NCI-H128 (cell line): ENCODE results near the gene DNAH3.
"Not testable (repeated sequence)": the region's sequence is repeated elsewhere in the genome, so short reads cannot be mapped to it uniquely, and the experiment has no call there.

Experiments used
- DNase-seq: peaks from one replicate; lab custom pipeline; 2025; ENCODE audit not compliant: unreplicated experiment; lab: John Stamatoyannopoulos, UW

The DNAH3 gene

GRCh38 chr16:20946015-20946629, 204.5 kb downstream of the DNAH3 start:
- no peak for DNase-seq

- not testable (repeated sequence) for DNase-seq
Observed at GRCh38 chr16:20945575-20945875, 205.1 kb downstream of the DNAH3 start.

DNA sequence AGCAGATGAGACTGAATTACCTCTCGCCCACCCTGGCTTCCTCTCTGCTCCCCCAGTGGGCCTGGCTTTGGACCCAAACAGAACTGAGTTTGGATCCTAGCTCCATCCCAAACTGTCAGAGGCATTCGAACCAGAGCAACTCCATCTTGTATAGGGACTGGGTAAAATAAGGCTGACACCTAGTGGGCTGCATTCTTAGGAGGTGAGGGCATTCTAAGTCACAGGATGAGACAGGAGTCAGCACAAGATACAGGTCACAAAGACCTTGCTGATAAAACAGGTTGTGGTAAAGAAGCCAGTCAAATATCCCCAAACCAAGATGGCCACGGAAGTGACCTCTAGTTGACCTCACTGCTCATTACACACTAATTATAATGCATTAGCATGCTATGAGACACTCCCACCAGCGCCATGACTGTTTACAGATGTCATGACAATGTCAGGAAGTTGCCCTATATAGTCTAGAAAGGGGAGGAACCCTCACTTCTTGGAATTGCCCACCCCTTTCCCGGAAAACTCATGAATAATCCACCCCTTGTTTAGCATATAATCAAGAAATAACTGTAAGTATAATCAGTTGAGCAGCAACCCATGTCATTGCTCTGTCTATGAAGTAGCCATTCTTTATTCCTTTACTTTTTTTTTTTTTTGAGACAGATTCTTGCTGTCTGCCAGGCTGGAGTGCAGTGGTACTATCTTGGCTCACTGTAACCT, 205.6 kb downstream of the DNAH3 start:
- no peak for DNase-seq

DNA sequence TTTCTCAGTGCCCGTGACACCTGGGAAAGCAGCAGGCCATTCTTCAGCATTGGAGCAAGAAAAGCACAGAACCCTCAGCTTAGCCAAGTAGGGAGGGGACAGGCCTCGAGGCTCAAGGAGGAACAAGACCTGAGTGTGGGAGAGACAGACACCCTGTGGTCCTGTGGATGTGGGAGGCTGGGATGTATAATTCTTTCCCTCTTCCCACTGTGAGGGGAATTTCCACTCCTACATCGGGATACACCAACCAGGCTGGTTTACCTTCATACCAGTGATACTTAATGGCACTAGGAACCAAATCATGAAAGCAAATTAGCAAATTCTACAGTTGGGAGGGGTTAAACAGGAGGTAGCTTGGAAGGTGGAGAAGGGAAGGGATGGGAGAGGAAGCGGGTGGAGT, 208.4 kb downstream of the DNAH3 start:
- DNase-seq: no peak

- DNase-seq: no peak
Observed at GRCh38 chr16:20941636-20941926, 209.1 kb downstream of the DNAH3 start.

- DNase-seq: no peak
Observed at GRCh38 chr16:20940871-20941635, 209.6 kb downstream of the DNAH3 start.

DNA sequence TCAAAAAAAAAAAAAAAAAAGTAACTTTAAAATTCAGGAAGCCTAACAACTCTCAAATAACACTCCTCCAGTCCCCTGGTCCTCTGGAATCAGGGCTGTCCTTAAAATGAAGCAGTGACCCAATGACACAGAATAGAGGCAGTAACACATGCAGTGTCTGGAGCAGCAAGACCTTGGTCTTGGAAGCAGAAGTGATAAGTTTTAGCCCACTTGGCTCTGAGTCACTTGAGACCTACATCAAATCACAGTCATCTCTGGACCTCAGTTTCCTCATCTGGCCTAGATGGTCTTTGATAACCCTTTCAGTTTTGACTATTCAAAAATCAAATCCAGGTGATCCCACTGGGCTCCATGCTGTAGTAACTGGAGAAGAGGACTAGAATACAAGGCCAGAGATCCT, 211.0 kb downstream of the DNAH3 start:
- no peak for DNase-seq

DNA sequence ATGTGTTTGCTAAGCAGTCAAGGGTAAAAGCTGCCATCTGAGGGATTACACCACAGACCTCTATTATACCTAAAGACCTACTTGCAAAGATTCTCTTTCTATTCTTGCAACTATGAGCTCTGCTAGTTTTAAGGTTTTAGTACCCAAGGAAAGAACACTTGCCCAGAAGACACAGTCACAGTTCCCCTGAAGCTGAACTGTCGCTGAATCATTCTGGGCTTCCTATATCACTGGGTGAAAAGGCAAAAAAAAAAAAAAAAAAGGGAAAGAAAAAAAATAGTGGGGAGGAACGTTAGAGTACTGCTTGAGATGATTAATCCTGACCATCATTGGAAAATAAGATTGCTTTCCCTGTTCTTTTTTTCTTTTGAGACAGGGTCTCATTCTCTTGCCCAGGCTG, 212.2 kb downstream of the DNAH3 start:
- DNase-seq: no peak

DNA sequence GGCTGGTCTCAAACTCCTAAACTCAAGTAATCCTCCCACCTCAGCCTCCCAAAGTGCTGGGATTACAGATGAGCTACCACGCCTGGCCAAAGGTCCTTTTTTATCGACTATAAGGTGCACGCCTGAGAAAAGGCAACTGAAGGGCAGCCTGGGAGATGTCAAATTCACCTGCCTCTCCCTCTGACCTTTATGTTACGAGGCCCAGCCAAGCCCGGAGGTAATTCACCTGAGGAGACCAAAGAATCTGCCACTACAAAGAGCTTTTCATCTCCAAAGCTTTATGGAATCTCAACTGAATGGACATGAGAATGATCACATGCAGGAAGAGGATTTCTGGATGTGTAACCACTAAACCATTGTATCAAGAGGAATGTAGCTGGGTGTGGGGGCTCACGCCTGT, 212.9 kb downstream of the DNAH3 start:
- no peak for DNase-seq

GRCh38 chr16:20933589-20933988, 217.1 kb downstream of the DNAH3 start:
- no peak for DNase-seq

GRCh38 chr16:20931066-20931600, 219.5 kb downstream of the DNAH3 start:
- no peak for DNase-seq

DNA sequence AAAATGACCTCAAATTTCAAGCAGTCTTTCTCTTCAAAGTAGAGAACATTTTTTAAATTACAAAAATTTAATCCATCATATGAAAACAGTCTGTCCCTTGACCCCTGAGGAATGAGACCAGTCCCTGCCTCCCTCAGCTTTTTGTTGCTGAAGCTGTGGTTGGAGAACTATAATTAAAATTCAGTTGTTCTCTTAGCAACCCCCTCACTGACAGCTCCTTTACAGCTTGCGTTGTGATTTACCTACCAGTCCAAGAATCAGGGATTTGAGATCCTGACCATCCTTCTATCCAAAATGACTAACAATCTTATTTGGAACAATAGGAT, 220.3 kb downstream of the DNAH3 start:
- DNase-seq: no peak

GRCh38 chr16:20929676-20930364, 220.8 kb downstream of the DNAH3 start:
- not testable (repeated sequence) for DNase-seq

GRCh38 chr16:20928774-20929411, 221.8 kb downstream of the DNAH3 start:
- DNase-seq: no peak

- no peak for DNase-seq
Observed at GRCh38 chr16:20925751-20926150, 224.9 kb downstream of the DNAH3 start.

DNA sequence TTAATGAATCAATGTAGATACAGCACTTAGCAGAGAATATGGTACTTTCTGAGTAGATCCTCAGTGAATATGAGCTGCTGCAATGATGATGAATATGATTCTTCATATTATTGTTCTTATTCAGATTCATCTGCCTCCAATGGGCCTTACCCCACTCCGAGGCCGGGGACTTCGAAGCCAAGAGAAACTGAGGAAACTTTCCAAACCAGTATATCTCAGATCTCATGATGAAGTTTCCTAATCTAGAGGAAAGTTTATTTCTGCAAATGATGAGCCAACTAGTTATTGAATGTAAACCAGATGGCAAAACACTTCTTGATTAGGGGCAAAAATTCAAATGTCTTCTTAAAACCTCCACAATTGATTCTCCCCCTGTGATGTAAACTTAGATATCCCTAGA, 226.8 kb downstream of the DNAH3 start:
- DNase-seq: no peak

- DNase-seq: no peak
Observed at GRCh38 chr16:20920799-20921198, 229.8 kb downstream of the DNAH3 start.

GRCh38 chr16:20920091-20920490, 230.6 kb downstream of the DNAH3 start:
- DNase-seq: no peak

- DNase-seq: no peak
Observed at GRCh38 chr16:20918486-20919239, 232.0 kb downstream of the DNAH3 start.

GRCh38 chr16:20916942-20917341, 233.7 kb downstream of the DNAH3 start:
- DNase-seq: no peak

GRCh38 chr16:20916289-20916688, 234.4 kb downstream of the DNAH3 start:
- DNase-seq: no peak
